Hepatocyte (in vitro differentiated cells): ENCODE measurements around the gene SSPN. TPM values are rescaled to one million over a fixed set of nuclear protein-coding genes. Genes with fewer than 3 reads are reported as not detected.
A peak's percentile ranks its signal among the peaks of the same experiment; 100 is the strongest.

Source experiments
- DNase-seq: peaks from one replicate; pipeline ENCODE4 v3.0.0-alpha.2; 2016; ENCODE audit warnings: low spot score
- H2AFZ ChIP-seq: fragments of 200-600 bp; sonication (generic); 2 replicates; pipeline ENCODE4 v1.6.0; 2016; ENCODE audit warnings: antibody characterized with exemption, mild to moderate bottlenecking
- H3K27ac ChIP-seq: fragments of 200-600 bp; sonication (generic); 2 replicates; pipeline ENCODE4 v1.5.1; 2016; ENCODE audit warnings: mild to moderate bottlenecking
- H3K27me3 ChIP-seq: fragments of 200-600 bp; sonication (generic); 2 replicates; pipeline ENCODE4 v1.6.1; 2016
- H3K36me3 ChIP-seq: fragments of 200-600 bp; sonication (generic); replicated peaks from 2 replicates; pipeline ENCODE4 v1.5.1; 2016; ENCODE audit warnings: low read depth; ENCODE audit not compliant: insufficient read depth
- H3K4me1 ChIP-seq: fragments of 200-600 bp; sonication (generic); 2 replicates; pipeline ENCODE4 v1.5.1; 2016; ENCODE audit warnings: mild to moderate bottlenecking, moderate library complexity; ENCODE audit not compliant: insufficient read depth
- H3K4me2 ChIP-seq: fragments of 200-600 bp; sonication (generic); 2 replicates; pipeline ENCODE4 v1.6.0; 2016
- H3K4me3 ChIP-seq: fragments of 200-600 bp; sonication (generic); 2 replicates; pipeline ENCODE4 v1.5.1; 2016; ENCODE audit warnings: mild to moderate bottlenecking
- H3K79me2 ChIP-seq: fragments of 200-600 bp; sonication (generic); 2 replicates; pipeline ENCODE4 v1.6.0; 2017; ENCODE audit warnings: mild to moderate bottlenecking
- H3K9me2 ChIP-seq: fragments of 200-600 bp; sonication (generic); replicated peaks from 2 replicates; pipeline ENCODE4 v1.6.0; 2017; ENCODE audit warnings: mild to moderate bottlenecking; ENCODE audit not compliant: insufficient read depth
- H3K9me3 ChIP-seq: fragments of 200-600 bp; sonication (generic); 2 replicates; pipeline ENCODE4 v1.5.1; 2016; ENCODE audit warnings: low read depth, mild to moderate bottlenecking
- H4K20me1 ChIP-seq: fragments of 200-600 bp; sonication (generic); 2 replicates; pipeline ENCODE4 v1.6.0; 2016; ENCODE audit warnings: mild to moderate bottlenecking; ENCODE audit not compliant: insufficient read depth, poor library complexity, severe bottlenecking
- CTCF ChIP-seq: fragments of 200-600 bp; sonication (generic); IDR thresholded peaks from 2 replicates; pipeline ENCODE4 v1.5.1; 2016; ENCODE audit warnings: antibody characterized with exemption, mild to moderate bottlenecking; ENCODE audit not compliant: poor library complexity
- EZH2 ChIP-seq: fragments of 200-600 bp; sonication (generic); IDR thresholded peaks from 2 replicates; pipeline ENCODE4 v1.6.1; 2016; ENCODE audit warnings: antibody characterized with exemption, mild to moderate bottlenecking, borderline replicate concordance
- EZH2phosphoT487 ChIP-seq: fragments of 200-600 bp; sonication (generic); IDR thresholded peaks from one replicate; pipeline ENCODE4 v1.6.1; 2018; ENCODE audit warnings: antibody characterized with exemption, mild to moderate bottlenecking, low read depth, moderate library complexity; ENCODE audit not compliant: unreplicated experiment, severe bottlenecking
- WGBS: methylation state at CpG from one replicate; pipeline ENCODE4 v1.1.6; 2016; ENCODE audit warnings: low lambda C conversion rate; ENCODE audit errors: missing lambda C conversion rate; 5-methylcytosine and 5-hydroxymethylcytosine counted together
- polyA plus RNA-seq: library from polyadenylated mRNA; unstranded; fragments of >200 nt; fragmentation: Nextera tagmentation; extraction: Ambion mirVana; gene quantifications from 2 replicates; pipeline ENCODE4 v1.2.1, GENCODE V29; 2016
- total RNA-seq: library from RNA; depleted of rRNA; stranded (reverse); fragments of >200 nt; gene quantifications from 2 replicates; pipeline ENCODE4 v1.2.3, GENCODE V29; 2014

The SSPN gene
- total and polyA plus RNA-seq, 2 experiments from 2014 or later: 1.7 to 12.5 TPM

GRCh38 chr12:26265606-26266005 lies 70.2 kb downstream of the SSPN start:
- no peaks in the 10 kb centered on the region for H3K9me2 ChIP-seq
- DNase-seq: no peak
- H3K9me3 ChIP-seq: no peaks in the 10 kb centered on the region
- H2AFZ ChIP-seq: no peak overlapping the region
- no peaks in the 10 kb centered on the region for H4K20me1 ChIP-seq
- H3K27me3 ChIP-seq: no peaks in the 10 kb centered on the region
- no peaks in the 10 kb centered on the region for H3K4me1 ChIP-seq
- H3K4me2 ChIP-seq: no peak overlapping the region
- TF ChIP-seq EZH2phosphoT487 (no peak), CTCF (no peak), EZH2 (no peak)
- no peaks in the 10 kb centered on the region for H3K36me3 ChIP-seq
- H3K4me3 ChIP-seq: no peak overlapping the region
- no peaks in the 10 kb centered on the region for H3K79me2 ChIP-seq
- H3K27ac ChIP-seq: no peak overlapping the region

GRCh38 chr12:26266881-26267280 lies 71.5 kb downstream of the SSPN start:
- H3K27ac ChIP-seq: no peak overlapping the region
- no peak overlapping the region for H3K4me2 ChIP-seq
- no peaks in the 10 kb centered on the region for H3K79me2 ChIP-seq
- no peak for TF ChIP-seq EZH2phosphoT487
- no peak for TF ChIP-seq CTCF
- TF ChIP-seq EZH2: no peak
- H3K9me2 ChIP-seq: no peaks in the 10 kb centered on the region
- H3K9me3 ChIP-seq: no peaks in the 10 kb centered on the region
- peaks cover 8% of the 10 kb centered on the region for H3K4me1 ChIP-seq
- H2AFZ ChIP-seq: no peak overlapping the region
- H3K36me3 ChIP-seq: no peaks in the 10 kb centered on the region
- no peak for DNase-seq
- H3K27me3 ChIP-seq: no peaks in the 10 kb centered on the region
- H4K20me1 ChIP-seq: no peaks in the 10 kb centered on the region
- no peak overlapping the region for H3K4me3 ChIP-seq

GRCh38 chr12:26268841-26269561 lies 73.6 kb downstream of the SSPN start:
- Histone ChIP-seq H3K79me2 (no peaks in the 10 kb centered on the region), H3K9me2 (no peaks in the 10 kb centered on the region), H3K4me3 (no peak overlapping the region), H2AFZ (no peak overlapping the region), H3K36me3 (no peaks in the 10 kb centered on the region), H3K4me2 (no peak overlapping the region), H3K4me1 (peaks cover 16% of the 10 kb centered on the region), H3K27ac (no peak overlapping the region), H3K9me3 (no peaks in the 10 kb centered on the region), H3K27me3 (no peaks in the 10 kb centered on the region), H4K20me1 (no peaks in the 10 kb centered on the region)
- 52% methylated on average over 2 of the region's 2 CpGs for WGBS
- DNase-seq: peak; percentile 31
- TF ChIP-seq EZH2phosphoT487: no peak
- TF ChIP-seq EZH2: no peak
- TF ChIP-seq CTCF: no peak
